Esophagus squamous epithelium (tissue), 4 donors: ENCODE data around the gene POLD2.

Source experiments
- CTCF ChIP-seq, 6 experiments: fragments of 450-650 bp in 4 of 6; fragments of 200-600 bp in 2 of 6; sonication (generic) in 2 of 6; IDR thresholded peaks; one replicate each; pipeline ENCODE4 v1.5.1; 2016 to 2019; ENCODE audit warnings: antibody characterized with exemption in 6 of 6, mild to moderate bottlenecking in 4 of 6, moderate library complexity in 4 of 6
- POLR2A ChIP-seq, 4 donors: fragments of 450-650 bp; IDR thresholded peaks; one replicate each; pipeline ENCODE4 v1.6.1; 2017; ENCODE audit warnings: antibody characterized with exemption in 4 of 4, mild to moderate bottlenecking in 4 of 4, moderate library complexity in 3 of 4

- no peak for TF ChIP-seq CTCF (IDR thresholded peaks at IDR 0.05)
- no peak for TF ChIP-seq POLR2A (IDR thresholded peaks at IDR 0.05)
Measured at GRCh38 chr7:44101303-44101965, 21.9 kb downstream of the POLD2 start.
